Fibroblast of lung (primary cell): Measurements from ENCODE around the gene ADRA1B. TPM values are rescaled to one million over a fixed set of nuclear protein-coding genes. Genes with fewer than 3 reads are reported as not detected.
A peak's percentile ranks its signal among the peaks of the same experiment; 100 is the strongest.

Experiments used
- DNase-seq, 2 donors: peaks; one replicate each; pipeline versions ENCODE4 v3.0.0 to v3.0.0-alpha.2; 2010; ENCODE audit warnings: low read depth in 2 of 2
- H2AFZ ChIP-seq: 2 replicates; pipeline ENCODE4 v1.5.1; 2012; ENCODE audit warnings: low read length, control low read depth, inconsistent platforms
- H3K27ac ChIP-seq: 2 replicates; pipeline ENCODE4 v1.5.1; 2011; ENCODE audit warnings: low read length, control low read depth; ENCODE audit not compliant: insufficient read depth
- H3K27me3 ChIP-seq: 2 replicates; pipeline ENCODE4 v1.5.1; 2011; ENCODE audit warnings: mild to moderate bottlenecking, low read length; ENCODE audit not compliant: control insufficient read depth, insufficient read depth
- H3K36me3 ChIP-seq: 2 replicates; pipeline ENCODE4 v1.5.1; 2011; ENCODE audit warnings: low read length; ENCODE audit not compliant: control insufficient read depth, insufficient read depth
- H3K4me1 ChIP-seq: 2 replicates; pipeline ENCODE4 v1.5.1; 2011; ENCODE audit warnings: low read length; ENCODE audit not compliant: control insufficient read depth, insufficient read depth; ENCODE audit errors: extremely low read depth
- H3K4me2 ChIP-seq: 2 replicates; pipeline ENCODE4 v1.5.1; 2011; ENCODE audit warnings: low read length, control low read depth; ENCODE audit not compliant: insufficient read depth; ENCODE audit errors: extremely low read depth
- H3K4me3 ChIP-seq, 4 experiments: fragments of 200-600 bp in 1 of 4; sonication (generic) in 1 of 4; replicated peaks in 1 of 4; 2 replicates each; pipeline ENCODE4 v1.5.1; 2011 to 2016; ENCODE audit warnings: low read length in 4 of 4, low read depth in 3 of 4, mild to moderate bottlenecking in 3 of 4, control low read depth in 2 of 4, inconsistent platforms in 1 of 4, mixed read lengths in 1 of 4; ENCODE audit not compliant: insufficient read depth in 1 of 4; ENCODE audit errors: control extremely low read depth in 1 of 4
- H3K79me2 ChIP-seq: 2 replicates; pipeline ENCODE4 v1.5.1; 2012; ENCODE audit warnings: mild to moderate bottlenecking, low read length, inconsistent platforms; ENCODE audit not compliant: control insufficient read depth, insufficient read depth
- H3K9ac ChIP-seq: 2 replicates; pipeline ENCODE4 v1.5.1; 2011; ENCODE audit warnings: mild to moderate bottlenecking, low read length, control low read depth; ENCODE audit not compliant: insufficient read depth
- H3K9me3 ChIP-seq: 2 replicates; pipeline ENCODE4 v1.5.1; 2012; ENCODE audit warnings: low read depth, low read length; ENCODE audit not compliant: control insufficient read depth, insufficient read depth
- H4K20me1 ChIP-seq: 2 replicates; pipeline ENCODE4 v1.5.1; 2011; ENCODE audit warnings: low read length; ENCODE audit not compliant: control insufficient read depth, insufficient read depth; ENCODE audit errors: extremely low read depth
- CTCF ChIP-seq, 2 donors: IDR thresholded peaks in 1 of 2; conservative IDR thresholded peaks in 1 of 2; 1 replicate in 1 of 2; 2 replicates in 1 of 2; pipeline ENCODE4 v1.5.1; 2011 to 2012; ENCODE audit warnings: low read length in 2 of 2, control low read depth in 1 of 2, inconsistent platforms in 1 of 2, low read depth in 1 of 2, mild to moderate bottlenecking in 1 of 2
- EZH2 ChIP-seq: IDR thresholded peaks from 2 replicates; pipeline ENCODE4 v1.5.1; 2012; ENCODE audit warnings: low read length, control low read depth, mild to moderate bottlenecking; ENCODE audit errors: missing control alignments
- polyA plus RNA-seq, 2 donors: library from polyadenylated mRNA; depleted of rRNA in 1 of 2; stranded (reverse) in 1 of 2; unstranded in 1 of 2; fragments of >200 nt; gene quantifications; 2 replicates each; pipeline ENCODE4 v1.2.1, GENCODE V29; 2011 to 2012; ENCODE audit warnings: missing spikeins in 1 of 2
- total RNA-seq: library from RNA; depleted of rRNA; stranded (reverse); fragments of >200 nt; gene quantifications from 2 replicates; pipeline ENCODE4 v1.2.1, GENCODE V29; 2014

Gene ADRA1B
- total and polyA plus RNA-seq, 2 donors (not counting 1 experiment from before 2014, with no cell fraction given): 0.99 to 1.7 TPM

GRCh38 chr5:159916841-159917761 is 819 bp downstream of the ADRA1B start:
- Histone ChIP-seq H4K20me1 (no peaks in the 10 kb centered on the region), H3K9me3 (no peaks in the 10 kb centered on the region), H3K27me3 (peaks cover 2% of the 10 kb centered on the region), H3K79me2 (no peaks in the 10 kb centered on the region), H3K4me2 (no peak overlapping the region), H3K27ac (no peak overlapping the region), H3K4me3 (peak overlapping the region; percentile 18 to 75 (median 40)), H3K36me3 (no peaks in the 10 kb centered on the region), H3K4me1 (peaks cover 6% of the 10 kb centered on the region), H2AFZ (peak overlapping the region; percentile 3), H3K9ac (no peak overlapping the region)
- TF ChIP-seq EZH2 (no peak), CTCF (conservative IDR thresholded peaks at IDR 0.05 in 1 of 2, IDR thresholded peaks at IDR 0.05 in 1 of 2; ENCODE audit: low read depth in 1 of 2, low read length in 2 of 2) (no peak)
- DNase-seq: no peak

GRCh38 chr5:159917994-159918393 is 1.7 kb downstream of the ADRA1B start:
- H3K4me2 ChIP-seq: no peak overlapping the region

More at GRCh38 chr5:159917994-159918393, 1.7 kb downstream of the ADRA1B start:
- no peaks in the 10 kb centered on the region for H3K79me2 ChIP-seq
- TF ChIP-seq CTCF (conservative IDR thresholded peaks at IDR 0.05 in 1 of 2, IDR thresholded peaks at IDR 0.05 in 1 of 2; ENCODE audit: low read depth in 1 of 2, low read length in 2 of 2) (no peak), EZH2 (no peak)
- no peaks in the 10 kb centered on the region for H3K9me3 ChIP-seq
- no peaks in the 10 kb centered on the region for H3K36me3 ChIP-seq
- H4K20me1 ChIP-seq: no peaks in the 10 kb centered on the region
- no peak overlapping the region for H2AFZ ChIP-seq
- H3K4me1 ChIP-seq: peaks cover 6% of the 10 kb centered on the region
- H3K9ac ChIP-seq: no peak overlapping the region
- H3K27ac ChIP-seq: no peak overlapping the region
- DNase-seq: no peak
- H3K4me3 ChIP-seq: peak overlapping the region in 1 of 4 experiments; percentile 75
- peaks cover 2% of the 10 kb centered on the region for H3K27me3 ChIP-seq
